ENCODE results near the gene SLC7A7. TPM values are rescaled to one million over a fixed set of nuclear protein-coding genes. Genes with fewer than 3 reads are reported as not detected.

SLC7A7 gene
- total and polyA plus RNA-seq, 2 experiments from 2014 or later = 3.6 to 4.1 TPM

GRCh38 chr14:22821193-22822015, 6.2 kb upstream of the SLC7A7 start (continued):
- TF ChIP-seq, protein P1, sequence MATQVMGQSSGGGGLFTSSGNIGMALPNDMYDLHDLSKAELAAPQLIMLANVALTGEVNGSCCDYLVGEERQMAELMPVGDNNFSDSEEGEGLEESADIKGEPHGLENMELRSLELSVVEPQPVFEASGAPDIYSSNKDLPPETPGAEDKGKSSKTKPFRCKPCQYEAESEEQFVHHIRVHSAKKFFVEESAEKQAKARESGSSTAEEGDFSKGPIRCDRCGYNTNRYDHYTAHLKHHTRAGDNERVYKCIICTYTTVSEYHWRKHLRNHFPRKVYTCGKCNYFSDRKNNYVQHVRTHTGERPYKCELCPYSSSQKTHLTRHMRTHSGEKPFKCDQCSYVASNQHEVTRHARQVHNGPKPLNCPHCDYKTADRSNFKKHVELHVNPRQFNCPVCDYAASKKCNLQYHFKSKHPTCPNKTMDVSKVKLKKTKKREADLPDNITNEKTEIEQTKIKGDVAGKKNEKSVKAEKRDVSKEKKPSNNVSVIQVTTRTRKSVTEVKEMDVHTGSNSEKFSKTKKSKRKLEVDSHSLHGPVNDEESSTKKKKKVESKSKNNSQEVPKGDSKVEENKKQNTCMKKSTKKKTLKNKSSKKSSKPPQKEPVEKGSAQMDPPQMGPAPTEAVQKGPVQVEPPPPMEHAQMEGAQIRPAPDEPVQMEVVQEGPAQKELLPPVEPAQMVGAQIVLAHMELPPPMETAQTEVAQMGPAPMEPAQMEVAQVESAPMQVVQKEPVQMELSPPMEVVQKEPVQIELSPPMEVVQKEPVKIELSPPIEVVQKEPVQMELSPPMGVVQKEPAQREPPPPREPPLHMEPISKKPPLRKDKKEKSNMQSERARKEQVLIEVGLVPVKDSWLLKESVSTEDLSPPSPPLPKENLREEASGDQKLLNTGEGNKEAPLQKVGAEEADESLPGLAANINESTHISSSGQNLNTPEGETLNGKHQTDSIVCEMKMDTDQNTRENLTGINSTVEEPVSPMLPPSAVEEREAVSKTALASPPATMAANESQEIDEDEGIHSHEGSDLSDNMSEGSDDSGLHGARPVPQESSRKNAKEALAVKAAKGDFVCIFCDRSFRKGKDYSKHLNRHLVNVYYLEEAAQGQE (IDR thresholded peaks at IDR 0.05; ENCODE audit: unreplicated experiment) = no peak
- TF ChIP-seq STAT1 (IDR thresholded peaks at IDR 0.05; ENCODE audit: unreplicated experiment) (no peak), NANOG (IDR thresholded peaks at IDR 0.05; ENCODE audit: borderline replicate concordance) (no peak), ZNF114 (CRISPR knock-in tag; IDR thresholded peaks at IDR 0.05) (no peak), JUNB (IDR thresholded peaks at IDR 0.05; ENCODE audit: unreplicated experiment) (no peak), POLR2AphosphoS5 (IDR thresholded peaks at IDR 0.05; ENCODE audit: low read depth) (no peak)
- TF ChIP-seq, protein P2, sequence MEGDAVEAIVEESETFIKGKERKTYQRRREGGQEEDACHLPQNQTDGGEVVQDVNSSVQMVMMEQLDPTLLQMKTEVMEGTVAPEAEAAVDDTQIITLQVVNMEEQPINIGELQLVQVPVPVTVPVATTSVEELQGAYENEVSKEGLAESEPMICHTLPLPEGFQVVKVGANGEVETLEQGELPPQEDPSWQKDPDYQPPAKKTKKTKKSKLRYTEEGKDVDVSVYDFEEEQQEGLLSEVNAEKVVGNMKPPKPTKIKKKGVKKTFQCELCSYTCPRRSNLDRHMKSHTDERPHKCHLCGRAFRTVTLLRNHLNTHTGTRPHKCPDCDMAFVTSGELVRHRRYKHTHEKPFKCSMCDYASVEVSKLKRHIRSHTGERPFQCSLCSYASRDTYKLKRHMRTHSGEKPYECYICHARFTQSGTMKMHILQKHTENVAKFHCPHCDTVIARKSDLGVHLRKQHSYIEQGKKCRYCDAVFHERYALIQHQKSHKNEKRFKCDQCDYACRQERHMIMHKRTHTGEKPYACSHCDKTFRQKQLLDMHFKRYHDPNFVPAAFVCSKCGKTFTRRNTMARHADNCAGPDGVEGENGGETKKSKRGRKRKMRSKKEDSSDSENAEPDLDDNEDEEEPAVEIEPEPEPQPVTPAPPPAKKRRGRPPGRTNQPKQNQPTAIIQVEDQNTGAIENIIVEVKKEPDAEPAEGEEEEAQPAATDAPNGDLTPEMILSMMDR (conservative IDR thresholded peaks at IDR 0.05; ENCODE audit: low read depth in 2 of 2) = no peak

- peak overlapping the region; percentile 100; the same call in 1 of the 2 replicates for H3K27ac ChIP-seq (ENCODE audit: low read depth)
- Mint-ChIP-seq H3K36me3 (ENCODE audit: low read depth) (no peaks in the 10 kb centered on the region; the same call in 2 of the 3 replicates), H3K27me3 (ENCODE audit: insufficient read depth, low read depth, poor library complexity) (peaks cover 25% of the 10 kb centered on the region), H3K4me3 (peak overlapping the region; percentile 80; the same call in 2 of the 3 replicates), H3K4me1 (peaks cover 49% of the 10 kb centered on the region), H3K27ac (no peak overlapping the region), H3K9me3 (no peaks in the 10 kb centered on the region)
- peaks cover 8% of the 10 kb centered on the region; the same call in 1 of the 2 replicates for H3F3A ChIP-seq (replicated peaks; ENCODE audit: low read depth)
- peak; percentile 59 for DNase-seq (ENCODE audit: low spot score)
- no peaks in the 10 kb centered on the region for H3K27me3 ChIP-seq (ENCODE audit: insufficient read depth)
- peak overlapping the region; percentile 97 for H3K4me2 ChIP-seq
- no peak overlapping the region for H2AFZ ChIP-seq
- peak overlapping the region; percentile 86; the same call in 1 of the 2 replicates for H3K4me3 ChIP-seq
- no peak for ATAC-seq
- H3K36me3 ChIP-seq (ENCODE audit: insufficient read depth) = no peaks in the 10 kb centered on the region
- peaks cover 44% of the 10 kb centered on the region for H3K4me1 ChIP-seq (ENCODE audit: insufficient read depth)
- H3K9me2 ChIP-seq (ENCODE audit: insufficient read depth) = no peaks in the 10 kb centered on the region
- no peaks in the 10 kb centered on the region for H4K20me1 ChIP-seq (replicated peaks; ENCODE audit: insufficient read depth)
- no peaks in the 10 kb centered on the region for H3K79me2 ChIP-seq (replicated peaks; ENCODE audit: insufficient read depth)
- TF ChIP-seq EZH2phosphoT487 (IDR thresholded peaks at IDR 0.05; ENCODE audit: unreplicated experiment) = no peak
- TF ChIP-seq CREB1 (CRISPR knock-in tag; IDR thresholded peaks at IDR 0.05; ENCODE audit: low read depth) = no peak
- TF ChIP-seq ZNF462 (CRISPR knock-in tag; IDR thresholded peaks at IDR 0.05) = no peak
- TF ChIP-seq NANOG (IDR thresholded peaks at IDR 0.05; ENCODE audit: borderline replicate concordance) = no peak
Observed at GRCh38 chr14:22820731-22821130, 5.5 kb upstream of the SLC7A7 start.
